OCI-LY7 (cell line): ENCODE data around the gene CCR3.

Experiments used
- EZH2phosphoT487 ChIP-seq: fragments of 200-600 bp; sonication (generic); IDR thresholded peaks from 2 replicates; pipeline ENCODE4 v1.6.1; 2018; ENCODE audit warnings: low read depth, borderline replicate concordance, mild to moderate bottlenecking, mixed run types, antibody characterized with exemption, low read length, moderate library complexity, mixed read lengths
- TF ChIP-seq, protein P1 (sequence below): fragments of 200-600 bp; sonication (generic); conservative IDR thresholded peaks from 2 replicates; pipeline ENCODE4 v1.5.1; 2014; ENCODE audit warnings: mild to moderate bottlenecking, antibody characterized with exemption, low read length, moderate library complexity, mixed read lengths

DNA sequence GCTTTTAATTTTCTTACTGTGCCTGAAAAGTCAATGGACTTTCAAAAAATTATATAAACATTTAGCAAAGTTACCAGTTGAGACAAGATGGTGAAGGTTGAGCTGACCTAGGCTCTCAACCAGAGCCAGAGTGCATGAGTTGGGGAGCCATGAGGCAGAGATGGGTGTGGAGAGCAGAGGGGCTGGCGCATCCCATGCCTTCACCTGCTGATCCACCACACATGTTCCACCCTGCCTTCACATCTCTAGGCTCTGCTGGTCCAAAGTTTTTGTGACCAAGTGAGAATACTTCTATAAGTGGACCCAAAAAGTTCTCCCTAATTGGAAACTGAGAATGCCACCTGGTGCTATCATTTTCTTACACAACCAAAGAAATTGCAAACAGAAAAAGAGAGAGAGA is 47.3 kb downstream of the CCR3 start:
- TF ChIP-seq, protein P1, sequence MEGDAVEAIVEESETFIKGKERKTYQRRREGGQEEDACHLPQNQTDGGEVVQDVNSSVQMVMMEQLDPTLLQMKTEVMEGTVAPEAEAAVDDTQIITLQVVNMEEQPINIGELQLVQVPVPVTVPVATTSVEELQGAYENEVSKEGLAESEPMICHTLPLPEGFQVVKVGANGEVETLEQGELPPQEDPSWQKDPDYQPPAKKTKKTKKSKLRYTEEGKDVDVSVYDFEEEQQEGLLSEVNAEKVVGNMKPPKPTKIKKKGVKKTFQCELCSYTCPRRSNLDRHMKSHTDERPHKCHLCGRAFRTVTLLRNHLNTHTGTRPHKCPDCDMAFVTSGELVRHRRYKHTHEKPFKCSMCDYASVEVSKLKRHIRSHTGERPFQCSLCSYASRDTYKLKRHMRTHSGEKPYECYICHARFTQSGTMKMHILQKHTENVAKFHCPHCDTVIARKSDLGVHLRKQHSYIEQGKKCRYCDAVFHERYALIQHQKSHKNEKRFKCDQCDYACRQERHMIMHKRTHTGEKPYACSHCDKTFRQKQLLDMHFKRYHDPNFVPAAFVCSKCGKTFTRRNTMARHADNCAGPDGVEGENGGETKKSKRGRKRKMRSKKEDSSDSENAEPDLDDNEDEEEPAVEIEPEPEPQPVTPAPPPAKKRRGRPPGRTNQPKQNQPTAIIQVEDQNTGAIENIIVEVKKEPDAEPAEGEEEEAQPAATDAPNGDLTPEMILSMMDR: no peak
- no peak for TF ChIP-seq EZH2phosphoT487
